Measurements from ENCODE around the gene LMNTD2.

Gene LMNTD2

DNA sequence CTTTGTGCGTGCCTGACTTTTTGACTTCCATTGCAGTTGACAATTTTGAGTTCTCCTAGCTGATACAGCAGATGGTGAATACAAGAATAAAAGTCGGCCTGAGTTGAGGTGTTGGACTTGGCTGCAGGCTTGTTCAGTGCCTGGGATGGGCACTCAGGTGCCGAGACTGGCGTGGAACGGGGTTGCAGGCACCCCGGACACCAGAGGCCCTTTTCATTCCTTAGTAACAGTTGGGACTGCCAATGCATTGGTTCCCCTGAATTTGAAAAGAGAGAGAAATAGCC lies 17.0 kb upstream of the LMNTD2 start:
- no peak for TF ChIP-seq GATA2 (IDR thresholded peaks at IDR 0.05; ENCODE audit: low read depth, low read length)
- no peak for TF ChIP-seq GATA3 (IDR thresholded peaks at IDR 0.05; ENCODE audit: low read depth, low read length)

DNA sequence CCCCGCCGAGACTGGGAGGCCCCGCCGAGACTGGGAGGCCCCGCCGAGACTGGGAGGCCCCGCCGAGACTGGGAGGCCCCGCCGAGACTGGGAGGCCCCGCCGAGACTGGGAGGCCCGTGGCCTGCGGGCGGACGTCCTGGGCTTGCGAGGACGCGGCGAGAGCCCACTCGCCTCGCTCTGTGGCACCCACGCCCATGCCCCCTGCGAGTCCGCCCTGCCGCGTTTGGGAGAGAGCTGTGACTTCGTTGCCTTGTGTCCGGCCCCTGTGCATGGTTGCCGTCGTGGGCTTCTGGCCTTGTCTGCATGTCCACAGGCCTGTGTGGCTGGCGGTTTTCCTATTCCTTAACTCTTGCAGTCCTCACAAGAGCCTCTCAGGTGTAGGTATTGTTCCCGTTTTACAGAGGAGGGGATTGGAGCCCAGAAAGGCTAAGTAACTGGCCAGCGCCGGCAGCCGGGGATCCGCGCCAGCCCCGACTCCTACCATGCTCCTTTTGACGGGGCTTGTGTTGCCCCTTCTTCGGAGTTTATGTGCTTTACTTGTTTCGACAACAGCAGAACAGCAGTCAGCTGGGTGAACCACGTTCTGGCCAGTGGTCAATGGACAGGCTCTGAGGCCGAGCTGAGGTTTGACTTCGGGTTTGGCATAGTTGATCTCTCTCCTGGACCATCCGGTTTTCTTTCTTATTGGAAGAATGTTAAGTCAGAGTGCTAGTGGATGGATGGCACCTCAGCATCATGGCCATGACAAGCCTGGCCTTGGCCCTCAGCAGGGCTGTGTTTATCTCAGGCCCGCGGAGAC lies 16.5 kb upstream of the LMNTD2 start:
- TF ChIP-seq GATA2 (IDR thresholded peaks at IDR 0.05; ENCODE audit: low read depth, low read length) = no peak
- TF ChIP-seq GATA3 (IDR thresholded peaks at IDR 0.05; ENCODE audit: low read depth, low read length) = no peak

DNA sequence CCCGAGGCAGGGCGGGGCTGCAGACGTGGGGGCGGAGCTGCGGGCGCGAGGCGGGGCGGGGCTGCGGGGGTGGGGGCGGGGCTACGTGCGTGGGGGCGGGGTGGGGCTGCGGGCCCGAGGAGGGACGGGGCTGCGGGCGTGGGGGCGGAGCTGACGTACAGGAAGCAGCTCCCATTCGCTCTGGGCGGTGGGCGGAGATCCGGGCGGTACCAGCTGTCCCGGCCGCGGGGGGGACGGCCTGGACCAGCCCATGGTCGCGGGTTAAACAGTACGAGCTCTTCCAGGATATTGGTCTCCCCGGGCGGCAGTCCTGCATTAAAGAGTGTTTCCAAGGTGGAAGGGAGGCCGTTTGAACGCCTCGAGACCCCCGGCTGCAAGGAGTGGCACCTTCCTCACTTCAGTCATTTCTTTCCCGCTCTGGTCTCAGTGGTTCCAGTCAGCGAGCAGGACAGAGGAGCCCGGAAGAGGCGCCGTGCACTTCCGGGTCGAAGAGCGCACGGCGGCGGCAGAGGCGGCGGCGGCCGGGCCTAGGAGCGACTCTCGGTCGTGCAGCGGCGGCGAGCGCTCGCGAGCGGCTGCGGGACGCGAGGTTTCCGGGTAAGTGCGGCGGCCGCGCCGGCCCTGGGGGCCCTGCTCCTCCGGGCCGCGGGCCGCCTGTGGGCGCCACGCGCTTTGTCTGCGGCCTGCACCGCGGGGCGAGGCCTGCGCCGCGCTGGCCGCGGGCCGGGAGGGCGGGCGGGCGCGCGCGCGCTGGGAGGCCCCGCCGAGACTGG lies 15.6 kb upstream of the LMNTD2 start, which contains the start of gene PHRF1:
Gene PHRF1 (plus strand): TSS at position 475 of the 773 bp plus-strand sequence. CDS start 5,043 bp downstream, outside the sequence.
- TF ChIP-seq GATA2 (IDR thresholded peaks at IDR 0.05; ENCODE audit: low read depth, low read length) (no peak), GATA3 (IDR thresholded peaks at IDR 0.05; ENCODE audit: low read depth, low read length) (no peak)

DNA sequence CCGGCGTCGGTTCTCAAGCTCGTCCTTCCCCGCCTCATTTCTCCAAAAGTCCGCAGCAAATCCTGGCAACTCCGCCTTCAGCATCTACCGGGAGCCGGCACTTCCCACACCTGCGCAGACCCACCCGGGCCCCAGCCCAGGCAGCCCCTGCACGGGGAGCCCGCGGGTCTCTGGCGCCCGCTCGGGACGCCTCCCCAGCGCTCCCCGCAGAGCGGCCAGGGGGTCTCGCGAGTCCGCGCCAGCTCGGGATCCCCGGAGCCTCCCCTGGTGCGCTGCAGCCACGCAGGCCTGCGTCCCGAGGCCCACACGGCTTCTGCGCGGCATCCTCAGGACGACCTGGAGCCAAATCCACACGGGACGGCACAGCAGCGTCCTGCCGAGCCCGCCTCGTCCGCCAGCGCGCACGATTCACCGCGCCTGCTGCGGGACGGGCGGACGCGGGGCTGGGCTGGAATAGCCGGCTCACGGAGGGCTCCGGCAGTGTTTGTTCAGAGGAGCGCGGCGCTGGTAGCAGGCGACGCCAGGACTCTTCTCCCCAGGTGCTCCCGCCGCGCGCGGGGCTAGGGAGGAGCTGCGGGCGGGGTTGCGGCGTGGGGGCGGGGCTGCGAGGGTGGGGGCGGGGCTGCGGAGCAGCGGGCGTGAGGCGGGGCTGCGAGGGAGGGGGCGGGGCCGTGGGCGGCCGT lies 14.9 kb upstream of the LMNTD2 start:
- TF ChIP-seq GATA2 (IDR thresholded peaks at IDR 0.05; ENCODE audit: low read depth, low read length) = no peak
- no peak for TF ChIP-seq GATA3 (IDR thresholded peaks at IDR 0.05; ENCODE audit: low read depth, low read length)

DNA sequence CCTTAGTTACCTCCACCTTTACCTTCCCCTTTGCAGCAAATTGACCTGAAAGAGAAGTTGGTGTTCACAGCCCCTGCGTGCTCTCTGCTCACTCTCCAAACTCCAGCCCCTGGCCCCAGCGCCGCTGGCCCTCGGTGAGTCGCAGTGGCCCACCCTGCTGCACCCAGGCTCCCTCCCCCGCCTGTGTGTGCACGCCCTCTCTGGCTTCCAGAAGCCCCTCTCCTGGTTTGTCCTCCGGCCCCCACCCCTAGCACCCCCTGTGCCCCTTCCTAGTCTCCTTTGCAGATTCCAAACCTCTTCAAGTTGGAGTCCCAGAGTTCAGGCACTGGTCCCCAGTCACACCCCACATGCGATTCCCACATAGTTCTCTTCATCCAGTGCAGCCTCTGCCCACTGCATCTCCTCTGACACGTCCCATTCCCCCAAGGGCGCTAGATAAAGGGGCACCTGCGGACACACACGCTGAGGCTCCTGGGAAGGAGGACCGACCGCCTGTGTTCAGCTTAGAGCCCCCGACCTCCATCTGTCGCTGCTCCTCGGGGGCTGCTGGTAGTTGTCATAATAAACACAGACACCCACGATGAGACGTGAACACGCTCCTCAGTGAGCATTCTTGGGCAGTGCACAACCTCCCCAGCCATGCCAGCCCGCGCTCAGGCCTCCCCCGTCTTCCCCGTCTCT lies 14.2 kb upstream of the LMNTD2 start:
- no peak for TF ChIP-seq GATA3 (IDR thresholded peaks at IDR 0.05; ENCODE audit: low read depth, low read length)
- no peak for TF ChIP-seq GATA2 (IDR thresholded peaks at IDR 0.05; ENCODE audit: low read depth, low read length)

DNA sequence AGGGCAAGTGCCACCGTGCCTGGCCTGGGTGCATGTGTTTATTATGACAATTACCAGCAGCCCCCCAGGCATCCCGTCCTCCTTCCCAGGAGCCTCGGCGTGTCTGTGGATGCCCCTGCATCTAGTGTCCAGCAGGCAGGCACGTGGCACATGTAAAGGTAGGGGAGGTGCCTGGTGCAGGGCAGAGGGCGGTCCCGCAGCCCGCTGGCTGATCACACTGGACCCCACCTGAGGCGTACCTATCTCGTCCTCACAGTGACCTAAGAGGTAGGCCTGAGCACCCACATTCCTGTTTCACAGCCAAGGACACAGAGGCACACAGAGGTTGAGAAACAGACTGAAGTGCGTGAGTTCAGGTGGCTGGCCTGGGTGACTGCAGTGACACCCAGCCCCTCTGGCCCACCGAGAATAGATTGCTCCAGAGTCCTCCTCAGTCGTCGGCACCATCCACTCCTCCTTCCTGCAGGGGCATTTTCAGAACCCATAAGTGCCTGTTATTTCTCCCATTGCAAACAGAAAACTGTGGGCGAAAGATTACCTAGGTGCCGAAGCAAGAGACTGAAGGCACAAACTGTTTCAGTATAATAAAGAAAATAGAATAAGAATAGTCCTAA lies 12.7 kb upstream of the LMNTD2 start:
- TF ChIP-seq GATA2 (IDR thresholded peaks at IDR 0.05; ENCODE audit: low read depth, low read length) = no peak
- no peak for TF ChIP-seq GATA3 (IDR thresholded peaks at IDR 0.05; ENCODE audit: low read depth, low read length)

DNA sequence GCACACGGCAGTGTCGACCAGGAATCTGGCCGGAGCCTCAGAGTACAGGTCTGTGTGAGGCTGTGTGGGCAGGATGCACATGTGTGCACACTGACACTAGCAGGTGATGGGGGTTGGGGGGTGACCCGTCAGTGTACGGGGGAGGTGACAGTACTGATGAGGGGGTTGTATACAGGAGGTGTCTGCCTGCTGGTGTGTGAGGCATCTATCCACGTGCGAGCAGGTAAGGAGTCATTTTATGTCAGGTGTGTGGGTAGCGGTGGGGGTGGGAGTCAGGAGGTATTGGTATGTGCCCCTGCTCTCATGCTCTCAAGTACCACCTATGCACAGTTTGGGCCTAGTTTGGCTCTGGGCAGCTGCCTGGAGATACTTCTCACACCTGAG lies 11.3 kb upstream of the LMNTD2 start:
- TF ChIP-seq GATA3 (IDR thresholded peaks at IDR 0.05; ENCODE audit: low read depth, low read length) = no peak

DNA sequence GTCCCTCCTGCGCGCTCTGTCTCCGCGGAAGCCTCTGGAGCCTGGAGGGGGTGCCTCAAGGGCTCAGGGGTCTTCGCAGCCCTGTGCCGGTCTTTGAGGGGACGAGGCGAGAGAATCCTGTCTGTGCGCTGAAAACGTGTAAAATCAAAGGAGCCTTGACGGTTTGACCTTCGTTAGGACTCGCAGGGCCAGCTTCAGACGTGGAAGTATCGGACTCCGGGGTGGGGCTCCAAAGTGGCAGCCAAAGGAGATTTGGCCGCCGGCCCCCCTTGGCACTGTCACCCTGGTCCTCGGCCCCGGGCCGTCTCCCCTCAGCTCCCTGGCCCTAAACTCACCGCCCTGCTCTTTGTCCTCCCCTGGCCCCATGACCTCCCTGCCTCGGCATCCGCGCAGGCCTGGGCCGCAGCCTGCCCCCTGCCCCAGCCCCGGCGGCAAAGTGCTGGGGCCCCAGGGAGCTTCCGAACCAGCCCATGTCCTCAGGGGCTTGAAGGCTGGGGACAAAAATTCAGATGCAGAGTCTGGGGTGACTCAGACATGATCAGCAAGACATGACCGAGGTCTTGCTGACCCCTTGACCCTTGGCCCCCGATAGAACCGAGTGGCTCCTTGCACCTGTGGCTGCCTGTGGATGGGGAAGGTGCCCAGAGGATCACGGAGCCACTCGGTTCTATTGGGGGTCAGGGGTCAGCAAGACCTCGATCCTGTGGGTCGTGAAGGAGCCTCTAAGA lies 8.8 kb upstream of the LMNTD2 start:
- TF ChIP-seq GATA2 (IDR thresholded peaks at IDR 0.05; ENCODE audit: low read depth, low read length) = no peak
- no peak for TF ChIP-seq GATA3 (IDR thresholded peaks at IDR 0.05; ENCODE audit: low read depth, low read length)

DNA sequence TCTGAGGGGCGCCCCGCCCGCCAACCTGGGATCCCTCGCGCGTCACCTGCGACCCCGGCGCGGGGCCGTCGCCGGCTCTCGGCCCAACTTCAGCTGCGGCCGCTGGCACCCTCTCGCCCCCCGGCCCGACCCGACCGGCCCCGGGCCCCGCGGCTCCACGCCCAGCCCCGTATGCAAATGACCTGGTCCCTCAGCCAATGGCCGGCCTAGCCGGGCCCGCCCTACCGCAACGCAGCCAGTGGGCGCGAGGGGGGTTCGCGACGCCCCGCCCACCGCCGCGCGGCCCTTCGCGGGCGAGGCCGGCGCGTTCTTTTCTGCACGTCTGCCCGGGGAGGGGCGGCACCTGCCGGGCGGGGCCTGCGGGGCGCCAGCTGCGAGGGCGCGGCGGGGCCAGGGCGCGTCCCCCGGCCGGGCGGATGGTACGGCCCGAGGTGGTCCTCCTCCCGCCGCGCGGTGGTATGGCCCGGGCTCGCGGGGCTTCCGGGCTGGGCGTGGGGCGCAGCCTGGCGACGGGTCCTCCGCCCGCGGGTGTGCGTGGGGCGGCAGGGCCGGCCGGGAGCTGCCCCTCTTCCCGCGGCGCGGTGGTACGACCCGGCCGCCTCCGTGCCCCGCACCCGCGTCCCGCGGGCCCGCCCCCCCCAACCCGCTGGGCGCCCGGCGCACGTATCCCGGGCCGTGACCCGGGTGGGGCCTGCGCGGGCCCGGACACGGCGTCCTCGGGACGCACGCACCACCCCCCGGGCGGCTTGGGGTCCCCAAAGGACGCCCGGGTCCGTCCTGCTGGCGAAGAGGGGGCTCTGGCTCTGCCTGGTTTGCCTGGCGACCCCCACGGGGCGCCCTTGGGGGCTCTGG lies 8.0 kb upstream of the LMNTD2 start:
- TF ChIP-seq GATA2 (IDR thresholded peaks at IDR 0.05; ENCODE audit: low read depth, low read length) = no peak
- no peak for TF ChIP-seq GATA3 (IDR thresholded peaks at IDR 0.05; ENCODE audit: low read depth, low read length)

DNA sequence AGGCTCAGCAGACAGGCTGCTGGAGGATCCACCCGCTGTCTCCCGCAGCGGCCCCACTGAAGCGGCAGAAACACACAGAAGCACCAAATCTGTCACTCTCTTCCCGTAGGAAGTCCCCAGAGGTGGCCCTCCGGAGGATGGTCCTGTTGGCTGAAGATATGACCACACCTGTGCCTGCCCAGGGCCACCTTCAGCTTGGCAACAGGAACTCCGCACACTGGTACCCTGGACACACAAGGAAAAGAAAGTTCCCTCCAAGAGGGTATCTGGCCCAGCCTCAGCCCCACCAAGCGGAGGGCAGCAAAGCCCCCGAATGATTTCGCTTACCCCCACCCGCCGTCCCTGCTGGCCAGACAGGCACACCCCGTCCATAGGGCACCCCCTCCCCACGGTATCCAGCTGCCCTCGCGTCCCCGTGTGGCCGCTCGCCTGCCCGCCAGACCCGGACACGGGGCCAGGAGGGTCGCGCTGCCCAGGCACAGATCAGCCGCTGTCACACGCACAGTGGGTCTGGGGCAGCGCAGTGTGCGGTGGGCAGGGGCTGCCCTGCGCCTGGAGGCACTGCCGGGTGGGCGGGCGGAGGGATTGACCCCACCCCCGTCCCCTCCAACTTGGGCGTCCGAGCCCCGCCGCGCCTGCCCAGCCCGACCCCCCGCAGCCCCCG lies 7.2 kb upstream of the LMNTD2 start:
- TF ChIP-seq GATA3 (IDR thresholded peaks at IDR 0.05; ENCODE audit: low read depth, low read length) = no peak
- TF ChIP-seq GATA2 (IDR thresholded peaks at IDR 0.05; ENCODE audit: low read depth, low read length) = no peak

DNA sequence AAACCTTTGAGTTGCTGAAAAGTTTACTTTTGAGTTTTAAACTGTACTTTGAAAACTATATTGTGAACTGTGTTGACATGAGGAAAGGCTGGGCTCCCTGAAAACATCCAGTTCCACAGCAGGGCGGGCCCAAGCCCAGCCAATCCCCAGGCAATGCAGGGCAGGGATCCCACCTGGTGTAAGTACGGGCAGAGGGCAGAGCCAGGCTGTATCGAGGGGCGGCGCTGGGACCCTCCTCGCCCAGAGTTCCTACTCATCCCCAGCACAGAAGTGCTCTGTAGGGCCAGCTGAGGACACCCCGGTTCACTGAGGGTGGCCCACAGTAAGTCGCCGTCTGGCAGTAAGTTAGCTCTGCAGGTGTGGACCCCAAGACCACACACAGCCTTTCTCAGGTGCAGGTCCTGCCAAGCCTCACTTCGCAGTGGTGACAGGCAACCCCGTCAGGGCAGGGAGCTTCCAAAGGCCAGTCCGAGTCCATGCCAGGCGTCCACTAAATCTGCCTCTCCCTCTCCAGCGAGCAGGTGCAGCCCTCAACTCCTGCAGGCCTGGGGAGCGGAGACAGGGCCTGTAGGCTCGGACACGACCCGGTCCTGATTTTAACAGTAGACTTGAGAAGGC lies 6.6 kb upstream of the LMNTD2 start:
- TF ChIP-seq GATA3 (IDR thresholded peaks at IDR 0.05; ENCODE audit: low read depth, low read length) (no peak), GATA2 (IDR thresholded peaks at IDR 0.05; ENCODE audit: low read depth, low read length) (no peak)
